Glutamatergic neuron (in vitro differentiated cells): ENCODE measurements around the gene C1orf87. TPM values are rescaled to one million over a fixed set of nuclear protein-coding genes. Genes with fewer than 3 reads are reported as not detected.

ENCODE experiments used
- DNase-seq: peaks from one replicate; pipeline ENCODE4 v3.0.0; 2022
- H3K27ac Mint-ChIP-seq: one replicate; pipeline ENCODE4 v1.8.0; 2020; ENCODE audit warnings: mild to moderate bottlenecking, mixed read lengths, inconsistent platforms; ENCODE audit not compliant: unreplicated experiment
- H3K27me3 Mint-ChIP-seq: one replicate; pipeline ENCODE4 v1.8.0; 2020; ENCODE audit warnings: mild to moderate bottlenecking, moderate library complexity, mixed read lengths, inconsistent platforms; ENCODE audit not compliant: unreplicated experiment
- H3K36me3 Mint-ChIP-seq: one replicate; pipeline ENCODE4 v1.8.0; 2020; ENCODE audit warnings: mild to moderate bottlenecking, mixed read lengths, inconsistent platforms; ENCODE audit not compliant: unreplicated experiment
- H3K4me1 Mint-ChIP-seq: one replicate; pipeline ENCODE4 v1.8.0; 2020; ENCODE audit warnings: mild to moderate bottlenecking, low read depth, mixed read lengths, inconsistent platforms; ENCODE audit not compliant: unreplicated experiment
- H3K4me3 Mint-ChIP-seq: one replicate; pipeline ENCODE4 v1.8.0; 2020; ENCODE audit warnings: mild to moderate bottlenecking, mixed read lengths, inconsistent platforms; ENCODE audit not compliant: unreplicated experiment
- H3K9me3 Mint-ChIP-seq: one replicate; pipeline ENCODE4 v1.8.0; 2020; ENCODE audit warnings: mild to moderate bottlenecking, moderate library complexity, mixed read lengths, inconsistent platforms; ENCODE audit not compliant: unreplicated experiment
- CTCF ChIP-seq: fragments of 200-600 bp; sonication (generic); IDR thresholded peaks from one replicate; pipeline ENCODE4 v1.5.0; 2021; ENCODE audit not compliant: partially characterized antibody, unreplicated experiment
- total RNA-seq: library from RNA; stranded (reverse); fragmentation: NEBNext Ultra II Directional; extraction: Animal tissue kit (Norgen Biotek cat#: 25700); gene quantifications from one replicate; pipeline ENCODE4 v1.2.1, GENCODE V29; 2021; ENCODE audit not compliant: unreplicated experiment

The C1orf87 gene
- total RNA-seq, 1 donor from 2014 or later = not detected

GRCh38 chr1:60010690-60011089 is 62.9 kb downstream of the C1orf87 start:
- no peak for TF ChIP-seq CTCF
- DNase-seq = no peak
- H3K27ac Mint-ChIP-seq = no peak overlapping the region
- no peaks in the 10 kb centered on the region for H3K36me3 Mint-ChIP-seq
- no peaks in the 10 kb centered on the region for H3K27me3 Mint-ChIP-seq
- H3K4me3 Mint-ChIP-seq = no peak overlapping the region
- H3K9me3 Mint-ChIP-seq = peaks cover 2% of the 10 kb centered on the region
- peaks cover under 1% of the 10 kb centered on the region for H3K4me1 Mint-ChIP-seq

GRCh38 chr1:60008500-60008899 is 65.1 kb downstream of the C1orf87 start:
- no peak overlapping the region for H3K27ac Mint-ChIP-seq
- DNase-seq = no peak
- peaks cover 3% of the 10 kb centered on the region for H3K9me3 Mint-ChIP-seq
- H3K4me3 Mint-ChIP-seq = no peak overlapping the region
- peaks cover 1% of the 10 kb centered on the region for H3K4me1 Mint-ChIP-seq
- H3K27me3 Mint-ChIP-seq = no peaks in the 10 kb centered on the region
- no peak for TF ChIP-seq CTCF
- H3K36me3 Mint-ChIP-seq = no peaks in the 10 kb centered on the region

- Mint-ChIP-seq H3K27ac (no peak overlapping the region), H3K36me3 (no peaks in the 10 kb centered on the region)
- TF ChIP-seq CTCF = no peak
Observed at GRCh38 chr1:60000625-60001024, 72.9 kb downstream of the C1orf87 start.

GRCh38 chr1:59999746-60000145 is 73.8 kb downstream of the C1orf87 start:
- no peak for TF ChIP-seq CTCF
- Mint-ChIP-seq H3K9me3 (peaks cover 1% of the 10 kb centered on the region), H3K36me3 (no peaks in the 10 kb centered on the region), H3K4me1 (peaks cover 5% of the 10 kb centered on the region), H3K4me3 (no peak overlapping the region), H3K27me3 (no peaks in the 10 kb centered on the region), H3K27ac (no peak overlapping the region)
- no peak for DNase-seq

More at GRCh38 chr1:60000625-60001024, 72.9 kb downstream of the C1orf87 start:
- Mint-ChIP-seq H3K4me1 (peaks cover 5% of the 10 kb centered on the region), H3K4me3 (no peak overlapping the region), H3K27me3 (no peaks in the 10 kb centered on the region), H3K9me3 (peaks cover 1% of the 10 kb centered on the region)
- no peak for DNase-seq

- H3K27me3 Mint-ChIP-seq = no peaks in the 10 kb centered on the region
Observed at GRCh38 chr1:59999006-59999405, 74.6 kb downstream of the C1orf87 start.

More at GRCh38 chr1:59999006-59999405, 74.6 kb downstream of the C1orf87 start:
- Mint-ChIP-seq H3K9me3 (no peaks in the 10 kb centered on the region), H3K4me3 (no peak overlapping the region), H3K27ac (no peak overlapping the region), H3K36me3 (no peaks in the 10 kb centered on the region), H3K4me1 (peaks cover 5% of the 10 kb centered on the region)
- no peak for DNase-seq
- TF ChIP-seq CTCF = no peak
